Measurements from ENCODE around the gene KRT6B. TPM values are rescaled to one million over a fixed set of nuclear protein-coding genes. Genes with fewer than 3 reads are reported as not detected.

Gene KRT6B
- total RNA-seq, 1 experiment from 2014 or later = not detected

GRCh38 chr12:52474212-52474611 is 22.3 kb upstream of the KRT6B start:
- ChIA-PET CTCF (no interaction called here), POLR2A (no interaction called here), RAD21 (ENCODE audit: low non-redundant PET in 1 of 2, low total read pairs in 2 of 2, uncharacterized antibody in 2 of 2, unreplicated experiment in 2 of 2) (no interaction called here)
- H4K20me1 ChIP-seq (ENCODE audit: insufficient read depth) = no peaks in the 10 kb centered on the region
- H3K9ac ChIP-seq (ENCODE audit: low read length) = no peak overlapping the region
- no TSS peak for BruUV-seq (replicated peaks)
- no peaks in the 10 kb centered on the region for H3K9me2 ChIP-seq (ENCODE audit: insufficient read depth)
- H3K27me3 ChIP-seq (ENCODE audit: insufficient read depth, low read length) = no peaks in the 10 kb centered on the region
- no peak for TF ChIP-seq SP1 (IDR thresholded peaks at IDR 0.05; ENCODE audit: low read depth)
- TF ChIP-seq CTCF (IDR thresholded peaks at IDR 0.05 in 2 of 3, conservative IDR thresholded peaks at IDR 0.05 in 1 of 3; ENCODE audit: borderline replicate concordance in 1 of 3, insufficient read depth in 1 of 3, low read depth in 2 of 3, low read length in 2 of 3) = no peak
- TF ChIP-seq POLR2A (IDR thresholded peaks at IDR 0.05; ENCODE audit: borderline replicate concordance, extremely low read depth, insufficient read depth, insufficient read length) = no peak
- no peak for TF ChIP-seq POLR2AphosphoS5 (IDR thresholded peaks at IDR 0.05; ENCODE audit: low read depth, low read length)
- TF ChIP-seq YY1 (IDR thresholded peaks at IDR 0.05; ENCODE audit: extremely low read depth, insufficient replicate concordance, low read depth, low read length) = no peak
- no peak for TF ChIP-seq SRF (IDR thresholded peaks at IDR 0.05; ENCODE audit: low read depth)
- TF ChIP-seq RAD21 (IDR thresholded peaks at IDR 0.05; ENCODE audit: low read depth) = no peak
- no peak for TF ChIP-seq SIN3A (IDR thresholded peaks at IDR 0.05; ENCODE audit: low read depth)
- no peak for TF ChIP-seq ELF1 (IDR thresholded peaks at IDR 0.05; ENCODE audit: borderline replicate concordance, low read depth)
- TF ChIP-seq JUND (IDR thresholded peaks at IDR 0.05) = no peak
- TF ChIP-seq ZBTB33 (IDR thresholded peaks at IDR 0.05; ENCODE audit: extremely low read depth, insufficient replicate concordance, low read length) = no peak
- no peak for TF ChIP-seq EGR1 (IDR thresholded peaks at IDR 0.05; ENCODE audit: low read depth)
- TF ChIP-seq MAX (IDR thresholded peaks at IDR 0.05) = no peak
- TF ChIP-seq CEBPB (IDR thresholded peaks at IDR 0.05; ENCODE audit: low read depth) = no peak
- TF ChIP-seq ZNF274 (IDR thresholded peaks at IDR 0.05; ENCODE audit: low read depth, low read length) = no peak
- TF ChIP-seq EZH2 (IDR thresholded peaks at IDR 0.05) = no peak
- no peak for TF ChIP-seq REST (IDR thresholded peaks at IDR 0.05; ENCODE audit: low read depth)
- TF ChIP-seq ATF3 (IDR thresholded peaks at IDR 0.05) = no peak
- no peak for TF ChIP-seq ZFX (IDR thresholded peaks at IDR 0.05)
- TF ChIP-seq CBX3 (IDR thresholded peaks at IDR 0.05; ENCODE audit: low read depth) = no peak
- H3K4me3 ChIP-seq (replicated peaks in 1 of 2; ENCODE audit: low read depth in 1 of 2, low read length in 2 of 2) = no peak overlapping the region
- no peak for ATAC-seq
- H3K36me3 ChIP-seq (ENCODE audit: control insufficient read depth in 1 of 2, insufficient read depth in 2 of 2, low read length in 2 of 2) = no peaks in the 10 kb centered on the region
- no peak overlapping the region for H2AFZ ChIP-seq (ENCODE audit: low read depth, low read length, poor library complexity, severe bottlenecking)
- H3K27ac ChIP-seq (ENCODE audit: low read depth, low read length) = no peak overlapping the region
- no peaks in the 10 kb centered on the region for H3K4me1 ChIP-seq (ENCODE audit: control insufficient read depth in 1 of 2, insufficient read depth in 2 of 2, low read length in 2 of 2)
- H3K9me3 ChIP-seq (ENCODE audit: control insufficient read depth in 1 of 2, insufficient read depth in 1 of 2, low read depth in 1 of 2, low read length in 2 of 2) = no peaks in the 10 kb centered on the region
- H3K79me2 ChIP-seq (ENCODE audit: insufficient read depth, low read length) = no peaks in the 10 kb centered on the region
- DNase-seq (ENCODE audit: low read depth, low spot score) = no peak
- intact Hi-C loops (cut with micrococcal nuclease) = no loop called here
- H3K4me2 ChIP-seq (ENCODE audit: low read length) = no peak overlapping the region
